B cell (primary cell): ENCODE data around the gene ATRNL1. TPM values are rescaled to one million over a fixed set of nuclear protein-coding genes. Genes with fewer than 3 reads are reported as not detected.

Experiments used
- ATAC-seq: fragments of 200-7000 bp; cut with Tn5 transposase; one replicate; pipeline ENCODE4 v1.10.0; 2021; ENCODE audit warnings: low read depth, mild to moderate bottlenecking, moderate number of reproducible peaks, moderate library complexity
- CTCF ChIA-PET: fragments of 350-600 bp; sonication (Branson Sonifier 250); formaldehyde crosslinking; loops from one replicate; lab custom pipeline; 2021; ENCODE audit warnings: antibody characterized with exemption, inconsistent platforms; lab: Charles Lee
- POLR2A ChIA-PET: fragments of 350-600 bp; sonication (Branson Sonifier 250); formaldehyde crosslinking; loops from one replicate; lab custom pipeline; 2021; ENCODE audit warnings: antibody characterized with exemption; lab: Charles Lee
- DNase-seq: peaks from one replicate; pipeline ENCODE4 v3.0.0; 2013
- H2AFZ ChIP-seq: 2 replicates; pipeline ENCODE4 v1.6.1; 2012; ENCODE audit warnings: mild to moderate bottlenecking, low read depth, low read length; ENCODE audit not compliant: insufficient read depth, poor library complexity, severe bottlenecking
- H3K27ac ChIP-seq, 2 donors: 1 replicate in 1 of 2; 2 replicates in 1 of 2; pipeline ENCODE4 v1.5.1; 2012 to 2013; ENCODE audit warnings: low read length in 2 of 2, mild to moderate bottlenecking in 2 of 2, moderate library complexity in 1 of 2
- H3K27me3 ChIP-seq, 4 experiments: fragments of 200-600 bp in 1 of 4; sonication (generic) in 1 of 4; replicated peaks in 1 of 4; 1 replicate in 2 of 4; 2 replicates in 2 of 4; pipeline versions ENCODE4 v1.6.1 to v1.7.0; 2013 to 2016; ENCODE audit warnings: low read length in 3 of 4, mild to moderate bottlenecking in 2 of 4, mixed read lengths in 1 of 4, moderate library complexity in 1 of 4; ENCODE audit not compliant: insufficient read depth in 4 of 4, control insufficient read depth in 3 of 4; ENCODE audit errors: control extremely low read depth in 1 of 4
- H3K36me3 ChIP-seq, 2 experiments: replicated peaks in 1 of 2; 1 replicate in 1 of 2; 2 replicates in 1 of 2; pipeline versions ENCODE4 v1.6.1 to v1.7.1; 2013; ENCODE audit warnings: low read length in 1 of 2; ENCODE audit not compliant: insufficient read depth in 2 of 2, control insufficient read depth in 1 of 2; ENCODE audit errors: control extremely low read depth in 1 of 2, extremely low read depth in 1 of 2
- H3K4me1 ChIP-seq, 2 donors: fragments of 200-600 bp in 1 of 2; sonication (generic) in 1 of 2; 1 replicate in 1 of 2; 2 replicates in 1 of 2; pipeline versions ENCODE4 v1.5.1 to v1.6.1; 2013 to 2017; ENCODE audit warnings: low read length in 2 of 2; ENCODE audit not compliant: control insufficient read depth in 2 of 2, insufficient read depth in 2 of 2
- H3K4me2 ChIP-seq: replicated peaks from 2 replicates; pipeline ENCODE3; 2012; ENCODE audit warnings: mild to moderate bottlenecking, low read depth, low read length; ENCODE audit not compliant: poor library complexity, severe bottlenecking
- H3K4me3 ChIP-seq, 5 experiments: fragments of 200-600 bp in 1 of 5; sonication (generic) in 1 of 5; 1 replicate in 3 of 5; 2 replicates in 2 of 5; pipeline versions ENCODE4 v1.5.1 to v1.7.0; 2011 to 2016; ENCODE audit warnings: low read length in 4 of 5, mild to moderate bottlenecking in 4 of 5, low read depth in 2 of 5, control low read depth in 1 of 5, moderate library complexity in 1 of 5; ENCODE audit not compliant: insufficient read depth in 1 of 5; ENCODE audit errors: control extremely low read depth in 1 of 5, extremely low read depth in 1 of 5
- H3K79me2 ChIP-seq: fragments of 200-600 bp; sonication (generic); one replicate; pipeline ENCODE4 v1.6.0; 2016; ENCODE audit warnings: low read length; ENCODE audit not compliant: control insufficient read depth, insufficient read depth
- H3K9ac ChIP-seq: fragments of 200-600 bp; sonication (generic); 2 replicates; pipeline ENCODE4 v1.6.1; 2017; ENCODE audit warnings: mild to moderate bottlenecking, low read length, moderate library complexity
- H3K9me3 ChIP-seq, 3 donors: one replicate each; pipeline versions ENCODE4 v1.6.1 to v1.7.1; 2013; ENCODE audit warnings: low read length in 2 of 3; ENCODE audit not compliant: control insufficient read depth in 2 of 3, insufficient read depth in 1 of 3; ENCODE audit errors: control extremely low read depth in 1 of 3
- H4K20me1 ChIP-seq: 2 replicates; pipeline ENCODE4 v1.6.0; 2012; ENCODE audit warnings: mild to moderate bottlenecking, low read length; ENCODE audit not compliant: insufficient read depth, control insufficient read depth, poor library complexity, severe bottlenecking
- H3K27ac Mint-ChIP-seq: one replicate; pipeline ENCODE4 v1.8.0; 2021; ENCODE audit warnings: mixed read lengths
- H3K27me3 Mint-ChIP-seq: one replicate; pipeline ENCODE4 v1.8.0; 2021; ENCODE audit warnings: mixed read lengths
- H3K4me1 Mint-ChIP-seq: one replicate; pipeline ENCODE4 v1.8.0; 2021; ENCODE audit warnings: mixed read lengths
- H3K4me3 Mint-ChIP-seq: one replicate; pipeline ENCODE4 v1.8.0; 2021; ENCODE audit warnings: mixed read lengths
- H3K9me3 Mint-ChIP-seq: one replicate; pipeline ENCODE4 v1.8.0; 2022; ENCODE audit warnings: mixed read lengths; ENCODE audit not compliant: insufficient read depth
- EZH2 ChIP-seq: IDR thresholded peaks from 2 replicates; pipeline ENCODE4 v1.6.1; 2012; ENCODE audit warnings: borderline replicate concordance, low read depth, mild to moderate bottlenecking, moderate library complexity, low read length; ENCODE audit not compliant: insufficient read depth, poor library complexity, severe bottlenecking
- WGBS: methylation state at CpG from one replicate; pipeline ENCODE4 v1.1.5; 2013; ENCODE audit warnings: missing lambda C conversion rate; ENCODE audit not compliant: insufficient coverage; 5-methylcytosine and 5-hydroxymethylcytosine counted together
- intact Hi-C: fragments of 100-400 bp; cut with micrococcal nuclease; formaldehyde crosslinking; loops from one replicate; pipeline ENCODE4 v1.10.0; 2022
- polyA plus RNA-seq: library from polyadenylated mRNA; depleted of rRNA; stranded (reverse); fragments of >200 nt; gene quantifications from 2 replicates; pipeline ENCODE4 v1.2.3, GENCODE V29; 2012
- total RNA-seq, 2 donors: library from RNA; stranded (reverse); fragments of 120-200 nt in 1 of 2; gene quantifications; 1 replicate in 1 of 2; 2 replicates in 1 of 2; pipeline versions ENCODE4 v1.2.3 to v1.2.4, GENCODE V29; 2013 to 2022
- TF ChIP-seq, protein P1 (sequence below): fragments of 200-600 bp; IDR thresholded peaks from one replicate; pipeline ENCODE4 v1.8.0; 2022; ENCODE audit warnings: antibody characterized with exemption, mild to moderate bottlenecking

The ATRNL1 gene
- total and polyA plus RNA-seq, 2 donors (not counting 1 experiment from before 2014, with no cell fraction given), result 0.24 to 2.2 TPM

DNA sequence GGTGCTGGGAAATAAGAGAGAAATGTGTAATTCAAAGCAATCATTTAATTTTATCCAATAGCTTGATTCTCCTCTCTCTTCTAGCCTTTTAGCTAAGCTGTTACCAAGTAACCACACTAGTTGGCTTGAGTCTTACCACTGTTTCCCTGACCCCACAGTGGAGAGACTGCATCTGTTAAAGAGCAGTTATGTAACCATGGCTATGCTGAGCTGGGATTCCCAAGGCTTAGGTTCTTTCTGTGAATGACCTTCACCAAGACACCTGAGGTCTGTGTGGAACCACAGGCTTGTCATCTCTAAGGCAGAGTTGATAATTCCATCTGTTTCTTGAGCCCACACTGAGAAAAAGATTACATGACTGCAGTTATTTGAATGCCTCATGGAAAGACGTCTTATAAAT lies 47.7 kb upstream of the ATRNL1 start:
- Histone ChIP-seq H4K20me1 (no peaks in the 10 kb centered on the region), H3K4me2 (no peak overlapping the region), H3K27me3 (no peaks in the 10 kb centered on the region), H3K36me3 (no peaks in the 10 kb centered on the region), H2AFZ (no peak overlapping the region), H3K4me3 (no peak overlapping the region), H3K79me2 (no peaks in the 10 kb centered on the region), H3K27ac (no peak overlapping the region), H3K9me3 (no peaks in the 10 kb centered on the region), H3K4me1 (no peaks in the 10 kb centered on the region), H3K9ac (no peak overlapping the region)
- no CpG with 5 or more reads among the region's 1 CpG for WGBS
- no peak for TF ChIP-seq EZH2
- TF ChIP-seq, protein P1, sequence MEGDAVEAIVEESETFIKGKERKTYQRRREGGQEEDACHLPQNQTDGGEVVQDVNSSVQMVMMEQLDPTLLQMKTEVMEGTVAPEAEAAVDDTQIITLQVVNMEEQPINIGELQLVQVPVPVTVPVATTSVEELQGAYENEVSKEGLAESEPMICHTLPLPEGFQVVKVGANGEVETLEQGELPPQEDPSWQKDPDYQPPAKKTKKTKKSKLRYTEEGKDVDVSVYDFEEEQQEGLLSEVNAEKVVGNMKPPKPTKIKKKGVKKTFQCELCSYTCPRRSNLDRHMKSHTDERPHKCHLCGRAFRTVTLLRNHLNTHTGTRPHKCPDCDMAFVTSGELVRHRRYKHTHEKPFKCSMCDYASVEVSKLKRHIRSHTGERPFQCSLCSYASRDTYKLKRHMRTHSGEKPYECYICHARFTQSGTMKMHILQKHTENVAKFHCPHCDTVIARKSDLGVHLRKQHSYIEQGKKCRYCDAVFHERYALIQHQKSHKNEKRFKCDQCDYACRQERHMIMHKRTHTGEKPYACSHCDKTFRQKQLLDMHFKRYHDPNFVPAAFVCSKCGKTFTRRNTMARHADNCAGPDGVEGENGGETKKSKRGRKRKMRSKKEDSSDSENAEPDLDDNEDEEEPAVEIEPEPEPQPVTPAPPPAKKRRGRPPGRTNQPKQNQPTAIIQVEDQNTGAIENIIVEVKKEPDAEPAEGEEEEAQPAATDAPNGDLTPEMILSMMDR, result no peak
- H3K27me3 Mint-ChIP-seq, result peaks cover 8% of the 10 kb centered on the region
- ChIA-PET CTCF (no interaction called here), POLR2A (no interaction called here)
- no peak overlapping the region for H3K27ac Mint-ChIP-seq
- intact Hi-C loops, result no loop called here
- no peak overlapping the region for H3K4me3 Mint-ChIP-seq
- ATAC-seq (no peak), DNase-seq (no peak)
- no peaks in the 10 kb centered on the region for H3K4me1 Mint-ChIP-seq
- H3K9me3 Mint-ChIP-seq, result no peaks in the 10 kb centered on the region

DNA sequence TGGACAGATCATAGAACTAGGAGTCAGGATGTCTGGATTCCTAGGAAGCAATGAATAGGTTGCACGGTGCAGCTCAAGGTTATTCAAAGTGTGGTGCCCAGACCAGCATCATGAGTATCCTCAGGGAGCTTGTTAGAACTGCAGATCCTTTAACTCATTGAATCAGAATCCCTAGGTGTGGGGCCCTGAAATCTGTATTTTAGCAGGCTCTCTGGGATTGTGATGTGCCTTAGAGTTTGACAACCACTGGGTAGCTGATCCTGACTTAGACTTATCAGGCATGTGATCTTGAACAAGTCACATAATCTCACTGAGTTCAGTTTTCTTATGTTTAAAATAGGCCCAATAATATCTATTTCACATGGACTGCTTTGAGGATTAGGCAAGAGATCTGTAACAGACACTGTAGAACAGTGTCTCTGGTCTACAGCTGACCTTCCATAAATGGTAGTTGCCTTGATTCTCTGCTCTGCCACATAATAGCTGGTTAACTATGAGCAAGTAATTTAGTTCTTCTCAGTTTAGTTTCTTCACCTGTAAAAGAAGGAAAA lies 46.4 kb upstream of the ATRNL1 start:
- 100% methylated on average over 1 of the region's 1 CpG for WGBS
- Histone ChIP-seq H4K20me1 (no peaks in the 10 kb centered on the region), H3K9ac (no peak overlapping the region), H2AFZ (no peak overlapping the region), H3K27ac (no peak overlapping the region), H3K4me3 (no peak overlapping the region), H3K4me2 (no peak overlapping the region), H3K4me1 (no peaks in the 10 kb centered on the region), H3K36me3 (no peaks in the 10 kb centered on the region), H3K9me3 (no peaks in the 10 kb centered on the region), H3K27me3 (no peaks in the 10 kb centered on the region), H3K79me2 (no peaks in the 10 kb centered on the region)
- TF ChIP-seq EZH2, result no peak
- no peak for ATAC-seq
- Mint-ChIP-seq H3K9me3 (no peaks in the 10 kb centered on the region), H3K4me3 (no peak overlapping the region), H3K27me3 (peaks cover 8% of the 10 kb centered on the region), H3K27ac (no peak overlapping the region), H3K4me1 (no peaks in the 10 kb centered on the region)
- CTCF ChIA-PET, result no interaction called here
- intact Hi-C loops, result no loop called here
- POLR2A ChIA-PET, result no interaction called here
- no peak for DNase-seq
